Endothelial cell of umbilical vein (primary cell): Measurements from ENCODE around the gene MARK3. TPM values are rescaled to one million over a fixed set of nuclear protein-coding genes. Genes with fewer than 3 reads are reported as not detected.
"Not testable (repeated sequence)": the region's sequence is repeated elsewhere in the genome, so short reads cannot be mapped to it uniquely, and the experiment has no call there.

ENCODE experiments used
- BruUV-seq: library from RNA; stranded (reverse); fragments of 400-500 nt; replicated peaks from 2 replicates; lab custom pipeline; 2021; lab: Mats Ljungman, UMichigan
- CTCF ChIA-PET: fragments of 300-600, 350-600 bp; sonication (Branson Sonifier 250); formaldehyde crosslinking; loops from one replicate; lab custom pipeline; 2021; ENCODE audit warnings: antibody characterized with exemption, inconsistent platforms; lab: Charles Lee
- POLR2A ChIA-PET: fragments of 300-600, 350-600 bp; sonication (Branson Sonifier 250); formaldehyde crosslinking; loops from one replicate; lab custom pipeline; 2021; ENCODE audit warnings: antibody characterized with exemption, inconsistent platforms; lab: Charles Lee
- DNase-seq: peaks from one replicate; pipeline ENCODE4 v3.0.0-alpha.2; 2011; ENCODE audit warnings: low read depth, low spot score
- FAIRE-seq: peaks from 2 replicates; lab custom pipeline; 2011; peaks lifted over from hg19 to GRCh38; lab: Jason Lieb, UNC
- H2AFZ ChIP-seq: 2 replicates; pipeline ENCODE4 v1.6.0; 2012; ENCODE audit warnings: low read depth, low read length, control low read depth, inconsistent platforms
- H3K27ac ChIP-seq: 2 replicates; pipeline ENCODE4 v1.5.1; 2011; ENCODE audit warnings: low read depth, mild to moderate bottlenecking, control low read depth, low read length, moderate library complexity; ENCODE audit not compliant: insufficient read depth
- H3K27me3 ChIP-seq, 2 experiments: 2 replicates each; pipeline versions ENCODE4 v1.6.0 to v1.6.1; 2011; ENCODE audit warnings: low read length in 2 of 2, mixed read lengths in 1 of 2; ENCODE audit not compliant: control insufficient read depth in 2 of 2, insufficient read depth in 2 of 2
- H3K36me3 ChIP-seq, 2 experiments: 2 replicates in 1 of 2; 3 replicates in 1 of 2; pipeline ENCODE4 v1.5.1; 2011; ENCODE audit warnings: low read length in 2 of 2, mild to moderate bottlenecking in 1 of 2, moderate library complexity in 1 of 2; ENCODE audit not compliant: control insufficient read depth in 2 of 2, insufficient read depth in 2 of 2; ENCODE audit errors: extremely low read depth in 1 of 2
- H3K4me1 ChIP-seq: 3 replicates; pipeline ENCODE4 v1.5.1; 2011; ENCODE audit warnings: mild to moderate bottlenecking, low read length; ENCODE audit not compliant: control insufficient read depth, insufficient read depth; ENCODE audit errors: extremely low read depth
- H3K4me2 ChIP-seq: 2 replicates; pipeline ENCODE4 v1.6.1; 2011; ENCODE audit warnings: low read length, control low read depth, mixed read lengths; ENCODE audit not compliant: insufficient read depth
- H3K4me3 ChIP-seq, 3 experiments: fragments of 200-600 bp in 1 of 3; sonication (generic), shearing (Covaris generic) in 1 of 3; replicated peaks in 1 of 3; 2 replicates each; pipeline ENCODE4 v1.5.1; 2011 to 2016; ENCODE audit warnings: control low read depth in 3 of 3, low read length in 3 of 3, mild to moderate bottlenecking in 2 of 3, inconsistent platforms in 1 of 3, low read depth in 1 of 3, moderate library complexity in 1 of 3; ENCODE audit not compliant: insufficient read depth in 1 of 3
- H3K79me2 ChIP-seq: 2 replicates; pipeline ENCODE4 v1.6.0; 2012; ENCODE audit warnings: low read length, inconsistent platforms; ENCODE audit not compliant: control insufficient read depth, insufficient read depth
- H3K9ac ChIP-seq: replicated peaks from 2 replicates; pipeline ENCODE3; 2011; ENCODE audit warnings: low read length, control low read depth; ENCODE audit not compliant: insufficient read depth; ENCODE audit errors: extremely low read depth
- H3K9me1 ChIP-seq: replicated peaks from 3 replicates; pipeline ENCODE4 v1.6.0; 2011; ENCODE audit warnings: mild to moderate bottlenecking, low read length; ENCODE audit not compliant: control insufficient read depth, insufficient read depth; ENCODE audit errors: extremely low read depth
- H3K9me3 ChIP-seq: replicated peaks from 2 replicates; pipeline ENCODE4 v1.5.1; 2012; ENCODE audit warnings: low read length, inconsistent platforms; ENCODE audit not compliant: control insufficient read depth, insufficient read depth
- H4K20me1 ChIP-seq: replicated peaks from 2 replicates; pipeline ENCODE3; 2011; ENCODE audit warnings: mild to moderate bottlenecking, low read length; ENCODE audit not compliant: control insufficient read depth, insufficient read depth; ENCODE audit errors: extremely low read depth
- CTCF ChIP-seq, 2 donors: IDR thresholded peaks; 1 replicate in 1 of 2; 2 replicates in 1 of 2; pipeline ENCODE4 v1.5.1; 2011; ENCODE audit warnings: low read length in 2 of 2, mild to moderate bottlenecking in 2 of 2, moderate library complexity in 2 of 2, control low read depth in 1 of 2, inconsistent platforms in 1 of 2, low read depth in 1 of 2; ENCODE audit not compliant: insufficient read depth in 1 of 2; ENCODE audit errors: extremely low read depth in 1 of 2
- EZH2 ChIP-seq: IDR thresholded peaks from 2 replicates; pipeline ENCODE4 v1.6.1; 2012; ENCODE audit warnings: borderline replicate concordance, low read depth, mild to moderate bottlenecking, moderate library complexity, low read length, inconsistent platforms; ENCODE audit not compliant: severe bottlenecking
- FOS ChIP-seq: IDR thresholded peaks from 2 replicates; pipeline ENCODE4 v1.6.1; 2011; ENCODE audit warnings: mild to moderate bottlenecking, low read length, moderate library complexity, borderline replicate concordance; ENCODE audit not compliant: insufficient read depth
- GATA2 ChIP-seq: IDR thresholded peaks from 2 replicates; pipeline ENCODE4 v1.7.0; 2011; ENCODE audit warnings: low read depth, mild to moderate bottlenecking, moderate library complexity, mixed read lengths, low read length; ENCODE audit not compliant: insufficient read length, insufficient read depth
- JUN ChIP-seq: IDR thresholded peaks from 2 replicates; pipeline ENCODE4 v1.6.1; 2011; ENCODE audit warnings: borderline replicate concordance, low read depth; ENCODE audit not compliant: insufficient read length, insufficient read depth
- MYC ChIP-seq: IDR thresholded peaks from one replicate; pipeline ENCODE4 v1.6.1; 2011; ENCODE audit warnings: mild to moderate bottlenecking, low read depth, low read length
- POLR2A ChIP-seq: IDR thresholded peaks from 2 replicates; pipeline ENCODE4 v1.6.1; 2012; ENCODE audit warnings: low read depth, mild to moderate bottlenecking, control low read depth, low read length
- POLR2AphosphoS5 ChIP-seq: IDR thresholded peaks from 2 replicates; pipeline ENCODE4 v1.6.1; 2012; ENCODE audit warnings: low read depth, mild to moderate bottlenecking, control low read depth, low read length, moderate library complexity; ENCODE audit not compliant: insufficient read depth
- dilution Hi-C: fragments of 300-500 bp; cut with MboI; formaldehyde crosslinking; loops from one replicate; pipeline ENCODE4 v1.15.0; 2019; ENCODE audit warnings: low sequenced_read_pairs; ENCODE audit not compliant: extremely low pct_ligation_motif_present
- intact Hi-C: fragments of 100-400 bp; cut with micrococcal nuclease; formaldehyde crosslinking; loops from one replicate; pipeline ENCODE4 v1.10.0; 2022
- polyA plus RNA-seq, 4 experiments: library from polyadenylated mRNA; depleted of rRNA in 3 of 4; stranded (reverse) in 3 of 4; unstranded in 1 of 4; fragments of >200 nt; gene quantifications; 2 replicates each; pipeline versions ENCODE4 v1.2.1 to v1.2.3, GENCODE V29; 2011 to 2012; ENCODE audit warnings: missing spikeins in 1 of 4
- total RNA-seq: library from RNA; stranded (reverse); gene quantifications from 2 replicates; pipeline ENCODE4 v1.2.3, GENCODE V29; 2021
- TF ChIP-seq, protein P1 (sequence below): IDR thresholded peaks from 2 replicates; pipeline ENCODE4 v1.6.1; 2011; ENCODE audit not compliant: insufficient read depth, insufficient read length

The MARK3 gene
- total and polyA plus RNA-seq, 2 donors (not counting 3 experiments of a cell fraction or from before 2014, with no cell fraction given) = 46.6 to 96.1 TPM

GRCh38 chr14:103510724-103511693 lies 125.8 kb downstream of the MARK3 start:
- intact Hi-C loops (no loop called here), dilution Hi-C loops (no loop called here)
- Histone ChIP-seq H3K27me3 (no peaks in the 10 kb centered on the region), H3K4me3 (no peak overlapping the region), H3K9ac (no peak overlapping the region), H3K4me1 (no peaks in the 10 kb centered on the region), H3K9me1 (no peaks in the 10 kb centered on the region), H3K27ac (no peak overlapping the region), H2AFZ (no peak overlapping the region), H3K9me3 (no peaks in the 10 kb centered on the region), H3K4me2 (no peak overlapping the region), H3K79me2 (no peaks in the 10 kb centered on the region), H4K20me1 (no peaks in the 10 kb centered on the region), H3K36me3 (peaks cover 6 to 17% of the 10 kb centered on the region in 2 experiments)
- no TSS peak for BruUV-seq
- DNase-seq (no peak), FAIRE-seq (no peak)
- ChIA-PET POLR2A (interaction anchor here (0.6 kb wide), 1 partner anchor 83 kb away, joined by 7 read pairs; no protein-coding TSS in a partner anchor), CTCF (interaction anchor here (0.8 to 1.2 kb wide), 3 partner anchors 8 to 12 kb away, joined by 3 to 5 read pairs (median 3); no protein-coding TSS in a partner anchor)
- TF ChIP-seq, protein P1, sequence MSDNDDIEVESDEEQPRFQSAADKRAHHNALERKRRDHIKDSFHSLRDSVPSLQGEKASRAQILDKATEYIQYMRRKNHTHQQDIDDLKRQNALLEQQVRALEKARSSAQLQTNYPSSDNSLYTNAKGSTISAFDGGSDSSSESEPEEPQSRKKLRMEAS = no peak
- TF ChIP-seq FOS (no peak), GATA2 (no peak), POLR2AphosphoS5 (no peak), POLR2A (no peak), MYC (no peak), EZH2 (no peak), JUN (no peak), CTCF (IDR thresholded peaks at IDR 0.05; ENCODE audit: extremely low read depth in 1 of 2, insufficient read depth in 1 of 2, low read depth in 1 of 2, low read length in 2 of 2) (no peak)

DNA sequence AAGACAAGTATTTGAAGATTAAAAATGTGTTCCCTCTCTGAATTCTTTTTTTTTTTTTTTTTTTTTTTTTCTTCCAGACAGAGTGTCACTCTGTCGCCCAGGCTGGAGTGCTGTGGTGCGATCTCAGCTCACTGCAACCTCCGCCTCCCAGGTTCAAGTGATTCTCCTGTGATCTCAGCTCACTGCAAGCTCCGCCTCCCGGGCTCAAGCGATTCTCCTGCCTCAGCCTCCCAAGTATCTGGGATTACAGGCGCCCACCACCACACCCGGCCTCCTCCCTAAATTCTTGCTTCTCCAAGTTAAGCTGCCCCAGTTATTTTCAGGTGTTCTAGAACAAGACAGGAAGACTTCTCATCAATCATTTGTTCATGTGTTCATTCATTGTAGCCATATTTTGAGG lies 127.0 kb downstream of the MARK3 start:
- BruUV-seq, H3K4me1 ChIP-seq, H3K9me1 ChIP-seq, FAIRE-seq, H3K27ac ChIP-seq, intact Hi-C loops, H3K4me3 ChIP-seq, H2AFZ ChIP-seq, H4K20me1 ChIP-seq, H3K27me3 ChIP-seq, DNase-seq, H3K9ac ChIP-seq, POLR2A ChIA-PET, H3K4me2 ChIP-seq, H3K9me3 ChIP-seq, H3K79me2 ChIP-seq, dilution Hi-C loops: not testable (repeated sequence)
- CTCF ChIA-PET = interaction anchor here (1.7 kb wide), 1 partner anchor 12 kb away, joined by 5 read pairs; no protein-coding TSS in a partner anchor
- peaks cover 6 to 14% of the 10 kb centered on the region in 2 experiments for H3K36me3 ChIP-seq
